Measurements from ENCODE around the gene PBXIP1. TPM values are rescaled to one million over a fixed set of nuclear protein-coding genes. Genes with fewer than 3 reads are reported as not detected.

Gene PBXIP1
- total and polyA plus RNA-seq, 7 donors: 8.3 to 251 (median 178) TPM

- Histone ChIP-seq H3K9me3 (no peaks in the 10 kb centered on the region), H3K4me1 (peaks cover 0 to 65% (median 59%) of the 10 kb centered on the region in 4 donors), H3K27ac (peak overlapping the region; percentile 86 to 88 (median 87)), H3K27me3 (no peaks in the 10 kb centered on the region), H3K36me3 (peaks cover 23 to 32% (median 28%) of the 10 kb centered on the region in 4 donors), H3K4me3 (peak overlapping the region; percentile 50 to 62 (median 60))
- TF ChIP-seq POLR2AphosphoS5 (IDR thresholded peaks at IDR 0.05): peak in 1 of 4 donors; percentile 16
- TF ChIP-seq CTCF (IDR thresholded peaks at IDR 0.05): no peak
- 6 to 8% methylated on average over 4 of the region's 4 CpGs for WGBS, 2 donors
- peak; percentile 80 for DNase-seq
- intact Hi-C loops (cut with DNase I): no loop called here
These were observed 721 bp downstream of the PBXIP1 start for GRCh38 chr1:154955039-154955717.

DNA sequence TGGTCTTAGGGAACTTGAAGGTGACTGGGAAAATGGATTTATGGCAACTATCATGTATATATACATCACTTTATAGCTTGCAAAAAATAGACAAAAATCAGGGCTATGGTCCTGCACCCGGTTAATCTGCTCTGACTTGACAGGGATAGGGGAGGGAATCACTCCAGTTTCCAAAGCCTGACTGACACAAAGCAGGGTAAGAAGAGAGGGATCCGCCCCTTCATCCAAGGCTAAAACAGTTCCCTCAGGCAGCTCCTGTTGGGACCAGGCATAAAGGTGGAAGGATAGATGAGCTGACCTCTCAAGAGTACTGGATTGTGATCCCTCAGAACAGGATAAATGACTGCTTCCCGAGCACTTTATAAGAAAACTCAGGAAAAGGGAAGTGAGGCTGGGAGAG is 1.4 kb downstream of the PBXIP1 start:
- peak overlapping the region; percentile 86 to 88 (median 87) for H3K27ac ChIP-seq
- H3K9me3 ChIP-seq: no peaks in the 10 kb centered on the region
- peak overlapping the region in 2 of 4 donors; percentile 60 to 62 for H3K4me3 ChIP-seq
- H3K4me1 ChIP-seq: peaks cover 0 to 60% (median 56%) of the 10 kb centered on the region in 4 donors
- 75 to 80% methylated on average over 3 of the region's 3 CpGs for WGBS, 2 donors
- intact Hi-C loops (cut with DNase I): no loop called here
- no peak for DNase-seq
- TF ChIP-seq CTCF (IDR thresholded peaks at IDR 0.05) (no peak), POLR2A (IDR thresholded peaks at IDR 0.05) (no peak), EP300 (IDR thresholded peaks at IDR 0.05) (no peak), POLR2AphosphoS5 (IDR thresholded peaks at IDR 0.05) (no peak)
- no peaks in the 10 kb centered on the region for H3K27me3 ChIP-seq
- peaks cover 21 to 34% (median 26%) of the 10 kb centered on the region in 4 donors for H3K36me3 ChIP-seq

DNA sequence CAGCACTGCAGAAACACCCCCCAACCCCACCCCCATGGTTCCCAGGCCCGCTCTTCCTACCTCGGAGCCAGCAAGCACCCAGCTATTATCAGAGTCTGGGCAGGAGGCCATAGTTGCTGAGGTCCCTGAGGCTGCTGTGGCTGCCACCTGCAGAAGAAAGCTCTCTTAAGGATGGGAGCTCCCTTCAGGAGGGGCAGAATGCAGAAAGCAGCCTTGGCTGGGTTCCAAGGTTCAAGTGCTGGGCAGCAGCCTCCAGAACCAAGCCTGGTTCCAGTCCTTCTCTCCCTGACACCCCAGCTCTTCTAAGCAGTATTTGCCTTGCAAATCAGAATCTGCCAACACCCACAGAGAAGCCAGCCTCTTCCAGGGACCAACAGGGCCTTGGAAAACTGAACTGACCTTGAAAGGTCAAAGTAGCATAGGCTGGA is 2.3 kb downstream of the PBXIP1 start:
- TF ChIP-seq POLR2A (IDR thresholded peaks at IDR 0.05) (no peak), EP300 (IDR thresholded peaks at IDR 0.05) (no peak), CTCF (IDR thresholded peaks at IDR 0.05) (no peak), POLR2AphosphoS5 (IDR thresholded peaks at IDR 0.05) (no peak)
- no peaks in the 10 kb centered on the region for H3K27me3 ChIP-seq
- no peak for DNase-seq
- intact Hi-C loops (cut with DNase I): no loop called here
- H3K4me1 ChIP-seq: peaks cover 0 to 57% (median 51%) of the 10 kb centered on the region in 4 donors
- peaks cover 13 to 31% (median 17%) of the 10 kb centered on the region in 4 donors for H3K36me3 ChIP-seq
- no peaks in the 10 kb centered on the region for H3K9me3 ChIP-seq
- peak overlapping the region in 1 of 4 donors; percentile 22 for H3K27ac ChIP-seq
- WGBS, 2 donors: 82 to 91% methylated on average over 2 of the region's 2 CpGs
- no peak overlapping the region for H3K4me3 ChIP-seq

DNA sequence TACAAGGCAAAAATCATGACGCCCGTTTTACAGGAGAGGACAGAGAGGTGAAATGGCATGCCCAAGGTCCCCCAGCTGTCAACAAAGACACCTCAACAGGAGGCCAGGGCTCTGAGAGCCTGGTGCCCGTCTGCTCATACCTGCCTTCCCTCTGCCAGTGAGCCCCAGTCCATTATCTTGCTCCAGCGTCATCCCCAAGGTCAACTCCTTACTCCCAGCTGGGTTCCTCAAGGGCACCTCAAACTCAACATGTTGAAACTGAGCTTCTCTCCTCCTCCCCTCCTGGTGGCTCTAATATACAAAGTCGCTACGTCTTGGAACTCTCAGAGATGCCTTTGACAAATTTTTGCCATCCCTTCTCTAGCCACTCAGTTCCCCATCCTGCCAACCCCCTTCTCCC is 3.2 kb downstream of the PBXIP1 start:
- intact Hi-C loops (cut with DNase I): no loop called here
- DNase-seq: no peak
- Histone ChIP-seq H3K27ac (peak overlapping the region in 1 of 4 donors; percentile 14), H3K27me3 (no peaks in the 10 kb centered on the region), H3K9me3 (no peaks in the 10 kb centered on the region), H3K36me3 (peaks cover 8 to 37% (median 23%) of the 10 kb centered on the region in 4 donors), H3K4me1 (peaks cover 0 to 56% (median 51%) of the 10 kb centered on the region in 4 donors), H3K4me3 (no peak overlapping the region)
- WGBS, 2 donors: 80 to 89% methylated on average over 6 of the region's 6 CpGs
- TF ChIP-seq CTCF (IDR thresholded peaks at IDR 0.05) (no peak), EP300 (IDR thresholded peaks at IDR 0.05) (no peak), POLR2A (IDR thresholded peaks at IDR 0.05) (no peak)
